NCI-H2107 treated with DMSO at 0.1 percent for 48 hours (cell line): ENCODE data around the gene FAM174C.

ENCODE experiments used
- DNase-seq: peaks from one replicate; lab custom pipeline; 2025; ENCODE audit not compliant: unreplicated experiment; lab: John Stamatoyannopoulos, UW

FAM174C gene

GRCh38 chr19:1249990-1250436 is 25.3 kb upstream of the FAM174C start:
- no peak for DNase-seq

- peak; percentile 32 for DNase-seq
These were observed 24.7 kb upstream of the FAM174C start for GRCh38 chr19:1250437-1251260.

- DNase-seq = no peak
These were observed 23.8 kb upstream of the FAM174C start for GRCh38 chr19:1251330-1252220.

- DNase-seq = no peak
These were observed 23.0 kb upstream of the FAM174C start for GRCh38 chr19:1252221-1252820.

- DNase-seq = peak; percentile 92
These were observed 22.4 kb upstream of the FAM174C start for GRCh38 chr19:1252821-1253513.

- DNase-seq = no peak
These were observed 21.7 kb upstream of the FAM174C start for GRCh38 chr19:1253514-1254080.

GRCh38 chr19:1254081-1254527 is 21.2 kb upstream of the FAM174C start:
- no peak for DNase-seq

- no peak for DNase-seq
These were observed 20.7 kb upstream of the FAM174C start for GRCh38 chr19:1254530-1255185.

- no peak for DNase-seq
These were observed 19.9 kb upstream of the FAM174C start for GRCh38 chr19:1255186-1256161.

GRCh38 chr19:1256646-1257474 is 18.5 kb upstream of the FAM174C start:
- no peak for DNase-seq

- DNase-seq = no peak
These were observed 17.7 kb upstream of the FAM174C start for GRCh38 chr19:1257475-1258162.

- no peak for DNase-seq
These were observed 17.2 kb upstream of the FAM174C start for GRCh38 chr19:1258163-1258492.

- DNase-seq = no peak
These were observed 16.6 kb upstream of the FAM174C start for GRCh38 chr19:1258707-1259205.

GRCh38 chr19:1259206-1259875 is 16.0 kb upstream of the FAM174C start:
- no peak for DNase-seq

- no peak for DNase-seq
These were observed 15.2 kb upstream of the FAM174C start for GRCh38 chr19:1259876-1260748.
